DMS153 treated with DMSO at 0.1 percent for 48 hours (cell line): ENCODE results near the gene PLXND1.

Experiments
- DNase-seq: peaks from one replicate; lab custom pipeline; 2025; ENCODE audit not compliant: unreplicated experiment; lab: John Stamatoyannopoulos, UW

The PLXND1 gene

DNA sequence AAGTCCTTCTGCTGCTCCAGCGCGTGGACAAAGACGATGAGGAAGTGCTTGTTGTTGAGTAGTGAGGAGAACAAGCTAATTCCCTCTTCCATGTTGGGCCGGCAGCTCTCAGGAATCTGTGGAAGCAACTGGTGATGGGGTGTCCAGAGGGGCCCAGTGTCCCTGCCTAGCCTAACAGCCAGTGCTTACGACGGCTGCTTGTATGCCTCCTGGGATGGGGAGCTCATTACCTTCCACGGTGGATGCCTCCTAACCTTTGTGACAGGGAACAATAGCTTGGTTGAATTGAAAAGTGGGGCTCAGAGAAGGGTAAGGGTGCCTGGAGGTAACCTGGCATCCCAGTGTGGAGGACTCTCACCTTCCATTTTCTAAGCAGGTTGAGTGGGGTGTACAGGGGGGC lies 40.6 kb downstream of the PLXND1 start:
- no peak for DNase-seq

DNA sequence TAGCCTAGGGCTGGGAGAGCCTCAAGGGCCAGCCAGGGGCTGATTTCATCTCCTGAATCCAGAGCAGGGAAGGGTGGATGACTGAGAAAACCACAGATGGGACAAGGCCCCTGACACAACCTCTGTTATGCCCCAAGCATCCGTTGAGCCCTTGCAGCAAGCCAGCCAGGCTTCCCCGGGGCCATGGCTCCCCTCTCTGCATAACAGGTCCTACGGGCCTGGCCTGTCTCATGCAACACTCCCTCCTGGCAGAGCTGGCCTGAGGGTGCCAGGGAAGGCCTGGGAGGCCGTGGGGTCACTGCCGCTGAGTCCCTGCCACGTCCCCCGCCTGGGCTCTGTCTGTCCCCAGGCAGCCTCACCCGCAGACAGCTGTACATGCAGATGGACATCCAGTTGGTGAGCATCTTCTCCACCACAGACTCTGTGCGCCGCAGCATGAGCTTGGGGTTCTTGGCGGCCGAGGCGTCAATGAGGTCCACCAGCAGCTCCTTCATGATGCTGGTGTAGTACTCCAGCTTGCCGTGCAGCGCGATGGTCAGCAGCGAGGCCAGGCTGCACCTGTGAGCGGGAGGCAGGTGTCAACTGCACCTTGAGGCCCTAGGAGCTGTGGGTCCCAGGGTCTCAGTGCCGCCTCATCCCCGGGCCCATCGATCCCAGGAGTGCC lies 41.4 kb downstream of the PLXND1 start:
- no peak for DNase-seq

DNA sequence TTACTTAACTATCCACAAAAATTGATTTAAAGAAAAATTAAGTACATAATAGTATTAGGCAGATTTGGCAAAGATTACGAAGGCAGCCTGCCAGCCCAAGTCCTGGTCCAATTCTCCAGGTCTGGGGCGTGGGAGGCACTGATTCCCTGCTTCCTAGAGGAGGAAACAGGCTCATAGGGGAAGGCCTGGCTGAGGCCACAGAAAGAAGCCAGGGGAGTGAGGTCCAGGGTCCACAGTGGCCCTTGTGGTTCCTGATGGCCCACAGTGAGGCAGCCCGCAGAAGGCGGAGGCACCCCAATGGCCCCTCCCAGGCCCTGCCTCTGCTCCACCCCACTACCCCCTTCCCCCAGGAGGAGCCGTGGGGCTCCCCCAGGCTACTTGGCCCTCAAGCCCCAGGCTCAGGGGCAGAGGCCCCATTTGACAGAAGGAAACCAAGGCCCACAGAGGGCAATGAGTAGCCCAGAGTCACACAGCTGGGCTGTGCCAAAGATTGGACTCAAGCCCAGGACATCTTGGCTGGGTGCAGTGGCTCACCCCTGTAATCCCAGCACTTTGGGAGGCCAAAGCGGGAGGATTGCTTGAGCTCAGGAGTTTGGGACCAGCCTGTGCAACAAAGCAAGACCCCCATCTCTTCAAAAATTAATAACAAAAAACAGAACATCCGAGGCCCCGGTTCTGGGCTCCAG lies 42.5 kb downstream of the PLXND1 start:
- no peak for DNase-seq

DNA sequence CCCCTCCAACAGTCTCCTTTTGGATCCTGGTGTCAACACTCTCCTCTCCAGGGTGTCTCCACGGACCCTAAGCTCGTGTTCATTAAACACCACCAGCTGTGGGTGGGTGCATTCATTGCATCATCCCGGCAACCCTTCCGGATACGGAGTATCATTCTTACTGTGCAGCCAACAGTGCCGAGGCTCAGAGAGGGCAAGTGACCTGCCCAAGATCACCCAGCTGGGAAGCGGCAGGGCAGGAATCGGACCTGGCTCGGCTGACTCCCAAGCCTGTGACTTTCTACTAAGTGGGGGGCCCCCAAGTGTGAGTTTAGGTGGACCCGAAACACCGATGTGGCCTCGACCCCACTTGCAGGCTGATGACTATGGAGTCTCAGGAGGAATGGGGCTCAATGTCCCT lies 43.1 kb downstream of the PLXND1 start:
- DNase-seq = no peak

DNA sequence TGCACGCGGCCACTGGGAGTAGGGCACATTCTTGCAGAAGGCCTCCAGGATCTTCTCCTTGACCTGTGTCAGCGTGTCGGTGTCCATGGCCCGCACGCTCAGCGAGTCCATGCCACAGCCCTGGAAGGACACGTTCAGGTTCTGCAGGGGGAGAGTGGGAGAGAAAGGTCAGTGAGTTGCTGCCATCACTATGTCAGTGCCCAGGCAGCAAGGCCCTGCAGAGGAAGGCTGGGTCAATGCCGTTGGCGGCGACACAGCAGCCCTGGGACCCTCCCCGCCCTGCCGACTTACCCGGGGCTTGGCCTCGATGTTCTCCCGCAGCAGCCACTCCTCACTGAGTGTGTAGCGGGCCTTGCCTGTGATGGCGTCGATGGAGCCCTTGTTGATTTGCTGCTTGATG lies 43.7 kb downstream of the PLXND1 start:
- DNase-seq = no peak

DNA sequence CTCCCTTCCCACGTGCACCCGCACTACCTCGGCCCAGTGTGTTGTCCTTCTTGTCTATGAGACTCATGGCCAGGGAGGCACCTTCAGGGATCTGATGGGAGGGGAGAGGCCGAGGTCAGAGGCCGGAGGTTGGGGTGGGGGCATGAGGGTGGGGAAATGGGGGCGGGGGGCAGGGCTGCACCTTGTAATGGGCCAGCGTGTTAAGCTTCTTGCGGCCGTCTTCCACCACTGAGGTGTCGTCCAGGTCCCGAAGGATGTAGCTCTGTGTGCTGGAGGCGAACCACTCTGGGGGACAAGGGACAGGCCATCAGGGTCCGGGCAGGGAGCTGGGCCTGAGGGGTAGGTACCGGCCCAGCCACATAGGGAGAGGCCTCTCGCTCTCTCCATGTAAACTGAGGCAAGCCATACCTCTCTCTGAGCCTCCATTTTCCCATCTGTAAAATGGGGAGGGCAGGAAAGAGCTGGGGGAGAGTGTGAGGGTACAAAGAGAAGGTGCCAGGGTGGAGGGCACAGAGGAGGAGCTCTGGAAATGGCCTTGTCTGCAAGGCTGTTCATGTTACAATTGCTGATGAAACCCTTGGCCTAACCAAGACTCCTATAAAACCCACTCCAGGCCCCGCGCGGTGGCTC lies 44.7 kb downstream of the PLXND1 start:
- no peak for DNase-seq

DNA sequence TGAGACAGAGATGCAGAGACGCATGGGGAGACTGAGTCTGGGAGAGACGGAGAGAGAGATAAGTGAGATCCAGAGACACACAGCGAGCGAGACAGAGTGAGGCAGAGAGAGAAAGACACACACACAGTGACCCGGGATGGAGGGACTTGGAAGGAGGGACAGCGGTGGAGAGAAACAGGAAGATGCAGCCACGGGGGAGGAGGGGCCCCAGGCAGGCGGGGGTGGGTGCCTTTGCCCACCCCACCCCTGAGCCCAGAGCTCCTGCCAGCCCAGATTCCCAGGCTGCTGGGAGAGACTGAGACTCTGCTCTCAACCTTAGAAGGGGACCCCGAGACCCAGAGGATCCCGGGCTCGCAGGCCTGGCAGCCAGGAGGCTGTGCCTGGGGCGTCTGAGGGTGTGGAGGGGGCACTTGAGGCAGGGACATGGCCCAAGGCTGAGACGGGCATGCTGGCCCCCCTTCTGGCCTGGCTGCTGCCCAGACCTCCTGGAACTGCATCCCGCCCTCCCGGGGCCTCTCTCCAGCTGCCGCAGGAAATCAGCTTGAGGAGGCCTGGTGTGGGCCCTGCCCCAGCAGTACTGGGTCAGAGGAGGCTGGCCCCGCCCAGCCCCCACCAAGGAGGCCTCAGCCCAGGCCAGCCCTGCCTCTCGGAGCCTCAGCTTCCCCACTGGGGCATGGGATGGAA lies 45.4 kb downstream of the PLXND1 start:
- no peak for DNase-seq

DNA sequence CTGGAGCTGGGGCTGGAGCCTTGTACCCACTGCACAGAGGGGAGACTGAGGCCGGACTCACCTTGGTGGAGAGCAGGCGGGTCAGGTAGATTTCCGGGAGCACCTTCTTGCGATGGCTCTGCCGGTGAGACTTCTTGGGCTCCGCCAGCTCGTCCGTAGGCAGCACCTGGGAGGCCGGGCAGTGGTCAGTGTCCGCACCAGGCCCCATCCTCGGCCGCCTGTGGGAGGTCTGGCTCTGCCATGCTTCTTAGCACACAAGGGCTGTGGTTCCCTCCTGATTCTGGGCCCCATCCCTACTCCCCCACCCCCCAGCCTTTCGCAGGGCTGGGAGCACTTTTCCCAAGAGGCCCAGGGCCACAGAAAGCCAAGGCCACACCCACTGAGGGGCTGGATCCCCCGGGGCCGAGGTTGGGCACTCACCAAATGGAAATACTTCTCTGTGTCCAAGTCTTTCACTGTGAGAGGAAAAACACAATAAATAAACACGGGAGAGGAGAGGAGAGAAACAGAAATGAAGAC lies 46.1 kb downstream of the PLXND1 start:
- DNase-seq = no peak

DNA sequence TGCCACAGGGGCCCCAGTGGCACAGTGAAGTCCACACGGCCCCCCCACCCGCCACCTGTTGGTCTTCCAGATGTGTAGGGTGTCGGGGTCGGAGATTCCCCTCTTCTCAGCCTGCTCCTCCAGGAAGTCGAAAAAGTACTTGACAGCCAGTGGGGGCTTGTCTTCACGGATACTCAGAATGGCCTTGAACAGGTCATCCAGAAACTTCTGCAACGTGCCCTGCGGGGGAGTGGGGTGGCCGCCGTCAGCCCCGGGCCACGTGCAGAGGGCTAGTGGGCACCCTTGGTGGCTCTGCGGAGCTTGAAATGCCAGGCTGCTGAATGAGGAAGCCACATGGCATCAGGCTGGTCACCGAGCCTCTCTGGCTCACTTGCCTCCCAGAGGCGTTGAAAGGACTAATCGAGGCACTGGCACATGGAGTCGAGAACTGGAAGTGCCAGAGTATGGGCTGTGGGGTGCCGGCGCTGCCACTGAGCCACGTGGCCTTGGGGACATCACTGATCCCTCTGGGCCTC lies 46.9 kb downstream of the PLXND1 start:
- DNase-seq = no peak

DNA sequence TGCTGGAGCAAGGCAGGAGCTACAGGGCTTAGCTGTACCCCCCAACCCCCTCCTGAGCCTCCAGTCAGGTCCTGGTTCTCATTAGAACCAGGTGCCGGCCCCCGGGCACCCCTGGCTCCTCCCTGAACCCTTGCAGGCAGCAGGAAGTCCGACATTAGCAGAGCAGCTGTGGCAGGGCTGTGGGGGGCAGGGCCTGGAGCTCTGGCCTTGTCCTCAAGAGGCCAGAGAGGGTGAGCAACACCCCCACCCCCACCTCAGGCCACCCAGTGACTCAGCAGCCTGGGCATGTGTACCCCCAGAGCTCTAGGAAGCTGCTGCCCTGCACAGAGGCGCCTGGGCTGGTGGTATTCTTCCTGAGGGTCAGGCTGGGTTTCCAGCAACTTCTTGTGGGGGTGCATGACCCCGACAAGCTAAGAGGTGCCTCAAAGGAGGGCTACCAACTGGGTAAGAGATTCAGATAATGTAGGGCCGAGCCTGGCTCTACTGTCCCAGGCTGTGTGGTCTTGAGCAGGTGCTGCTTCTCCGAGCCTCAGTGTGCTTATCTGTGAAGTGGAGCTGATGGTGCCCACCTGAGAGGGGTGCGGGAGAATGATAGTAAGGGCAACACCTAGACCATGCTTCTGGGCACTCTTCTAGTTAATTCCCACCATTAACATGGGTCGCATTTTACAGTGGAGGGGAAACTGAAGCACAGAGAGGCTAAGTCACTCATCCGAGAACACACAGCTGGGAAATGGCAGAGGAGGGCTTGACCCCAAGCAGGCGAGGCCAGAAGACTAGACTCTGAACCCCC lies 47.5 kb downstream of the PLXND1 start:
- no peak for DNase-seq

DNA sequence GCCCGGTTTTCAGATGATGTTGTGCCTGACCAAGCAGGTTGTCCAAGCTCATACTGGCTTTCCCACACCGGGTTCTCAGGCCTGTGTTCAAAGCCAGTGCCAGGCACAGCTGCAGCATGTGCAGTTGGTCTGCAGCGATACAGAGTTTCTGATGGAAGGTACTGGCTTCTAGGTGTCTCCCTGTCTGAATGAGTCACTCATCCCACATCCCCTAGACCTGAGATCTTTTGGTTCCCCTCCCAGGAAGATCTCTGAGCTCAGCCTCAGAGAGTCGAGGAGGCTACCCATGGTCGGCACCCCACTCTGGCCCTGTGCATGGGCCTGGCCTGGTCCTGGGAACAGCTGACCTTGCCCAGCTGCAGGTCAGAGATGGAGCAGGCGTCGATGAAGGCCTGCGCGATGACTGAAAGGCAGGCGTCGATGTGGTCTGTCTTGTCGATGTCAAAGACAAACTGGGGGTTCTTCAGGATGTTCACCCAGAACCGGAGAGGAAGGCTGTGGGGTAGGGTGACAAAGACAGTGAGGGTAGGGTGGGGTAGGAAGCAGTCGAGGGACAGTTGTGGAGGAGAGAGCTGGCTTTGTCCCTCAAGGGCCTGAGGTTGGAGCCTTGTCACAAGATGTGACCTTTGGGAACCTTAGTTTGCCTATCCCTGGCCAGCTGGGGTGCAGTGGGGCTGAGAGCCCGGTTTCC lies 48.2 kb downstream of the PLXND1 start:
- DNase-seq = no peak

DNA sequence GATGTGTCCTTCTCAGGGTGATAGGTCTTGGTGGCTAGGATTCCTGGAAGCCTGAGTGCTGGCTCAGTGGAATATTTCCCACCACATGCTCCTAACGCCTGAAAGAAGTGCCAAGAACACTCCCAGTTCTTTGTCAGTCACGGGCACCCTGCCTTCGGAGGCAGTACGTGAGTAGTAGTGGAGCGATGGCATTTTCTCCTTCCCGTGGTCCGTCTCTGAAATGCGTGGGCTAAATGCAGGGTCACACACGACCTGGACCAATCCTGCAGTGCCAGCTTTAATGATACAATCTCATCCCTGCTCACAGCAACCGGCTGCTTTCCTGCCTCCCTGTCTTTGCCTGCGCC lies 49.0 kb downstream of the PLXND1 start:
- DNase-seq = no peak

DNA sequence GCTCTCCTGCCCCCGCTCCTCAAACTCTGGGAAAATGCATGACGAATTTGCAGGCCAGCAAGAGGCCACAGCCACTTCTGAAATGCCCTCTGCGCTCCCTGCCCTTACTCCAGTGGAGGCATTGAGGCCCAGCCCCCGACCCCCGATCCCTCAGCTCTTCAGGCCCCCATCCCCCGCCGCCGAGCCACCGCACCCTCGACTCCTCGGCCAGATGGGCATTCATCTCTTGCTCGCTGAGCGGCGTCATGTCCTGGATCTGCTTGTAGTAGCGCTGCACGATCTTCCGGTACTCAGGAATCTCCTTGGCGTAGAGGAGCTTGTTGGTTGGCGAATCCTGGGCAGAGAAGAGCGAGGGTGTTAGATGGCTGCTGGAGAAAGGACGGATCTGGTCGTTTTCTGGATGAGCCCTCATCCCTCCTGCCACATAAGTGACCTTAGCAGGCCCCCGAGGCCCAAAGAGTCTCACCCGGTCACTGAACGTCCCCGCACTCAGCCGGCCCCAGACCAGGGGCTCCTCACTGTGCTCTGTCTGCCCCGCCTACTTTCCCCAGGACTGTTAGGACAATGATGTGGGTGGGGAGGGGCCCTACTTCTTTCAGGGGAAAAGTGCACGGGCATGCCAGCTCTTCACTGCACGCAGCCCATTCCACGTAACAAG lies 49.5 kb downstream of the PLXND1 start:
- DNase-seq = no peak

DNA sequence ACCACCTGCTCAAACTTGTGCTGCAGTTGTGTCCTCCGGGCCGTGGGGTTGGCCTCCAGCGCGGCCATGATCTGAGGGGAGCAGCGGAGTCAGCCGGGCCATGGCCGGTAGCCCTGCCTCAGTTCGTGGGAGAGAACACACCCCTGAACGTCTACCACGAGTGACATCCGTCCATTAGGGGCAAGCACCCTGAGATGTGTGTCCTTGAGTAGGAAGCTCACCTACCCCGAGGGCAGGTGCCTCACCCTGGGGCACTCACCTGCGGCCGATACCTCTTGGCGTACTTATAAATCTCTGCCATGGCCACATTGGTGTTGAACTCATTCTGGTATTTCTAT lies 50.1 kb downstream of the PLXND1 start:
- DNase-seq = no peak

DNA sequence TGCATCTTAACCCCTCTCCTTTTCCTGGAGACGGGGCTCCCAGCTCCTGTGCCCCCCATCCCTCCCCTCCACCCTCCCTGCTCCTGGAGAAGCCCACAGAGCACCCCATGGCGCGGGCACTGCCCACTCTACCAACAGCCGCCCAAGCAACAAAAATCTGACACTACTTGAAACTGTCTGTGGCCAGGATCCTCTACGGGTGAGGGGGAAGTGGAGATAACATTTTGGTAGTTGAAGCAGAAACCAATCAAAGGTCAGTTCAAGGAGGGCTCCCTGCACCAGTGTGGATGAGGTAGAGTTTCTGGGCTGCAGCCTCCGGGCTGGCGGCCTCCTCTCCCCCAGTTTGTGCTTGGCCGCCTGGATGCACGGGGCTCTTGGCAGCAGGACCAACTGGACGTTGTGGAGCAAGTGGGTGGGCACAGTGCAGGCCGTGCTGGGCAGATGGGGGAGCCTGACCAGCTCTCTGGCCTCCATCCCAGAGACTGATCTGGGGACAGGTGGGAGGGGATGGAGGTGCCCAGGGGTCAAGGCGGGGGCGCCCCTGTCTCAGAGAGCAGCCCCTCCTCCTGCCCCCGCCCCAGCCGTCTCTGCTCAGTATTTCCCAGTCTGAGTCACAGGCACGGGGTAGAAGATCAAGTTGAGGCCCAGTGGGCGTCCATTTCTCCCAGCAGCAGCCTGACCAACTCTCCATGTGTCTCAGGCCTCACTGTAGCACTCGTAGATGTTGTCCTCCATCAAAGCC lies 50.7 kb downstream of the PLXND1 start:
- no peak for DNase-seq

DNA sequence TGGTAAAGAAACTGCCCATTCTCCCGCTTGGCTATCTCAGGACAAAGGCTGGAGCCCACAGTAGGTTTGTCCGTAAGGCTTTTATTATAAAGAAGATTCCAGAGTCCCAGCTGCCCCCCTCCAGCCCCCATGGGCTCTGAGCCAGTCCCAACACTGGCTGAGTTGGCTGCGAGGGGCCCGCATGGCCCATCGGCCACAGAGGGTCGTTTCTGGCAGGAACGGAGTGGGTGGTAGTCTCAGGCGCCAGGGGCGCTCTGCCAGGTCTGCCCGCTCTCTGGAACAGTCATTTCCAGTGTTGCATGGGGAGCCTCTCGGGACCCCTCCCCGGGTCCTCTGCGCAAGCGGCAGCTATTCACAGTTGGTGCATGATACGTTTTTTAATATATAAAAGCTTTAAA lies 51.3 kb downstream of the PLXND1 start:
- DNase-seq = no peak

DNA sequence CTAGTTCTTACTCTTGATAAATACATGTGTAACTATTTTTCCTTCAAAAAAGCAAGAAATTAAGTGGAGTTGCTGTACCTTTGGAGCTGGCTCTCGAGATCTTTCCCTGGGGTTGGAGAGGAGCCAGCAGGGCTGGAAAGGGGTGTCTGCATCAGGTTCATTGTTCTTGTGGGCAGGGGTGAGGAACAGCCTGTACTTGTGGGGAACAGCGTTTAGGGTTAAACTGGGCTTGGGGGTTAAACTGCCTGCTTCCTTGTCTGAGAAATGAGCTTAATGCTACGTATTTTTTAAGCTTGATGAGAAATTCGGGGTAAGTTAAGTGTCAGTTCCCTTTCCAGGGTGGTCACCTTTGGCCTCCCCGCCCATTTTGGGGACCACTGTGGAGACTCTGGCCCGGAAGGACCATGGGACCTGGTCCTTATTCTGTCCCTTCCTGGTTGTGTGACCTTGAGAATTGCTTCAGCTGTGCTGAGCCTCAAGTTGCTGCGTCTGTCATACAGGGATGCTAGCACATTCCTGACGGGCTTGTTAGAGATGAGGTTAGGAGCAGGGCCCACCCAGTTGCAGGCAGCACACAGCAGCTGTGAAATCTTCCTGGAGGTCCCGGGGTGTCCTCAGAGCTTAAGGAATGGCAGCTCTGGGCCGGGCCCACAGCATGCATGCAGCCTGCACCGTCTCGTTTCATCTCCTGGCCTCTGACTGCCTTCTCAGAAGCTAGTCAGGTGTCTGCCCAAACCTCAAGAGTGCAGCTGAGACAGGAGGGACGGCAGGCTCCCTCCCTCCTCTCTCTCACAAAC lies 51.9 kb downstream of the PLXND1 start:
- DNase-seq = no peak

DNA sequence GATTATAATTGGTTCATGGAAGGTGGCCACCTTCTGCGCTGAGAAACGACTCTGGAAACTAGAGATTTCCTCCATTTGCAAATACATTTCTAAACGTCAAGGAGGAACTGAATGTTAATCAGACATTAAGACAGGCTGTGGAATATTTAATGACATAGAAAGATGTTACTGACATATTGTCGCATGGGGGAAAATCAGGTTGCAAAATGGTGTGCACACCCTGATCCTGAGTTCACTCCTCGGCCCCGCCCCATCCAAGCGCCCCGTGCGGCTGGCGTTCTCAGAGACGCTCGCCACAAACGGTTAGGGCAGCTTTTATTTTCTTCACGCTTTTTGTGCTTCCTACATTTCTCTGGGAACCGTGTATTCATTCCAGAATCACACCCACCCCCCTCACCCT lies 52.8 kb downstream of the PLXND1 start:
- no peak for DNase-seq
